Hematopoietic multipotent progenitor cell treated with erythropoietin and hydrocortisone succinate and interleukin-3 and kit ligand, for 17 days (in vitro differentiated cells): Measurements from ENCODE around the gene USP25.

Experiments
- DNase-seq: peaks from one replicate; pipeline ENCODE4 v3.0.0-alpha.2; 2015; ENCODE audit warnings: low spot score

Gene USP25

DNA sequence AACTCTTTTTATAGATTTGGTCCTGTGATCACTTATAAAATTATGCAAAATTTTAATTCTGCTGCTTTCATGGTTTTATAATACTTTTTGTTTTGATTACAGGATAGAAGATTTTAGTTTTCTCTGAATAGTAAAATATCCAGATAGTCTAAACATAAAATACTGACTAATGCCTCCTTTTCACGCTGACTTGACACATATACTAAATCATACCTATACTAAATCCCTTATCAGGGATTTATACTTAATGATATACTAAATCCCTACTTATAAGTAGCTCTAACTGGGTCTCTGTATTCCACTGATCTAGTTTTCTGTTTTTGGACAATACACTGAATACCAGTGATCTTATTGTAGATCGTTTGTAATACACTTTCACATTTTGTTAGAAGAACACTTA, 128.0 kb downstream of the USP25 start:
- no peak for DNase-seq

- no peak for DNase-seq
These were observed 130.8 kb downstream of the USP25 start for GRCh38 chr21:15860541-15860940.

- no peak for DNase-seq
These were observed 139.2 kb downstream of the USP25 start for GRCh38 chr21:15868940-15869339.

DNA sequence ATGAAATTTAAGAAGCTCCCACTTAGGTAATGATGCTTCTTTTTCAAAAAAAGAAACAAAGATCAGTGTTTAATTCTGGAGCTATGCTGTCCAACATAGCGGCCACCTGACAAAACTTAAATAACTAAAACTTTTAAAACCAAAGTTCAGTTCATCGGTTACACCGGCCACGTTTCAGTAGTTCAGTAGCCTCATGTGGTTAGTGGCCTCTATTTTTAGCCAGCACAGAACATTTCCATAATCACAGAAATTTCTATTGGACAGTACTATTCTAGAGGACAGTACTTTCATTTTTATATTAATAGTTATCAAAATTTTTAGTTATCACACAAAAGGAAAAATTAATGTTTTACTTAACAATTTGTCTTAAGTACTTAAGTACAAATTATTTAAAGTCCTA, 141.0 kb downstream of the USP25 start:
- no peak for DNase-seq

GRCh38 chr21:15872236-15872635, 142.5 kb downstream of the USP25 start:
- no peak for DNase-seq

DNA sequence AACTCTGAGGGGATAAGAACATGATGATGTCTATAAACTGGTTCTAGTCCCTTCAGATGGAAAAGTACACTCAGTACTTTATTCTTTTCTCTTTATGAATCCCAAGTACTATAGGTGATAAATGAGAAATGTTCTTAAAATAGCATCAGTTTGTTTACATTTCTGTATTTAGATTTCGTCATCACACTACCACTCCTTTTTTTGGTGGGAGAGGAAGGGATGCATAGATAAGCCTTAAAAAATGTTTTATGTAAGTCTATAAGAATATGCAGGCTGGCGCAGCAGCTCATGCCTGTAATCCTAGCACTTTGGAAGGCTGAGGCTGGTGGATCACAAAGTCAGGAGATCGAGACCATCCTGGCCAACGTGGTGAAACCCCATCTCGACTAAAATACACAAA, 144.8 kb downstream of the USP25 start:
- DNase-seq, result no peak

GRCh38 chr21:15875286-15875685, 145.5 kb downstream of the USP25 start:
- DNase-seq, result no peak

GRCh38 chr21:15893902-15894301, 164.1 kb downstream of the USP25 start:
- no peak for DNase-seq

DNA sequence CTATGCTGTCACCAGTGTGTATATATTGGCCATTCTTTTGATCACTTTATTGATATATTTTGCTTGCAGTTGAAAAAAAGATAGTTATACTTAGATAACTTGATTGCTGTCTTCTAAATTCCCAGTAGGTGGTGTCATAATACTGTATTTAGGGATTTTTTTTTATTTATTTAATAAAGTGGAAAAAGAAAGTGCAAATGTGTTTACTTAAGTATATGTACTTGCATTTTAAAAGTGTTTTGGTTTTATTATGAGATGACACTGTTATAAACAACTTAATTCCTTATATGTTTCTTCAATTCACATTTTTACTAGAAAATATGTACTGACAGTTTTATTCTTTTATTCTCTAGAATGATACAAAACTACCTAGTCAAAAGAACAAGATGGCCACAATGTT, 164.8 kb downstream of the USP25 start:
- DNase-seq, result no peak

- no peak for DNase-seq
These were observed 165.6 kb downstream of the USP25 start for GRCh38 chr21:15895142-15896106.

- DNase-seq, result no peak
These were observed 166.7 kb downstream of the USP25 start for GRCh38 chr21:15896501-15896900.

DNA sequence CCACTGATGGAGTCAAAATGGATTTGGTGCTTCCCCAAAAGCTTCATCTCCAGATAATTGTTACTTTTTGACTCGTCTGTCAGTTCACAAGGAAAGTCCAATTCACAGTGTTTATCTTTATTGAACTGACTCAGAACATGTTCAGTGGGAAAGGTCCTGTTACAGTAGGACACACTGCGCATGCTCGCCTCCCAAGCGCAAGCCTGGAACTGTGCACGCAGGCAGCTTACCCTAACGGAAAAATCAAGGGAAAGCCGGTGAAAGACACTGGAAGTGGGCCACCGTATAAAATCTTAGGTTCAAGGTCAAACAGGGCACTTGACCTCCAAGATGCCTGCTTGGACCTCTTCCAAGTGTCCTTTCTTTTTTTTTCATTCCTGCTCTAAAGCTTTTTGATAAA, 174.6 kb downstream of the USP25 start:
- DNase-seq, result no peak

DNA sequence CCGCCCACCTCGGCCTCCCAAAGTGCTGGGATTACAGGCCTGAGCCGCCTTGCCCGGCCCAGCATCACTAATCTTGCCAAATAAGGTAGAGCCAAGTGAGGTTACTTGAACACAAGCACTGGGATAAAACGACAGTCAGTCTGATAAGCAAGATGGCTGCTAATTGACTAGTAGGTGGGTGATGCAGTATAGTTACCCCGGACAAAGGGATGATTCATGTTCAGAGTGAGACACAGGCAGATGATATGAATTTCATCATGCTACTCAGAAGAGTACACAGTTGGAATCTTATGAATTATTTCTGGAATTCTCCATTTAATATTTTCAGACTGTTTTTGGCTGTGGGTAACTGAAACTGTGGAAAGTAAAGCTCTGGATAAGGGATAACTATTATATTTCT, 178.4 kb downstream of the USP25 start:
- DNase-seq, result no peak

DNA sequence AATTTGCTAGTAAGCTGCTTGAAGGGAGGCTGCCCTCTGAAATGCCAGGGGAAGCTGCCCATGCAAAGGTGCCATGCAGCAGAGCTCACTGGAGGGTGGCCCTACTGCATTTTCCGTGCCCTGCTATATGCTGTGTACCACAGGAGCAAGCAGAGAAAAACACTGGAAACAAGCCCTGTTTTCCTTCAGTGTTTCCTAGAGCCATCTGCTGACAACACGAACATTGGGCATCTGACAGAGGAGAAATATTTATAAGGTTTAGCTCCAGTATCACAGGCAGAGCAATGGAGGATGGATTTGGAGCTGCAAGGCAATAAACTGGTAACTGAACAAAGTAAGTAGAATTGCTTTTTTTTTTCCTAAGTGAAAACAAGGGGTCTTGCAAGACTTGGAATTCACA, 198.4 kb downstream of the USP25 start:
- no peak for DNase-seq

DNA sequence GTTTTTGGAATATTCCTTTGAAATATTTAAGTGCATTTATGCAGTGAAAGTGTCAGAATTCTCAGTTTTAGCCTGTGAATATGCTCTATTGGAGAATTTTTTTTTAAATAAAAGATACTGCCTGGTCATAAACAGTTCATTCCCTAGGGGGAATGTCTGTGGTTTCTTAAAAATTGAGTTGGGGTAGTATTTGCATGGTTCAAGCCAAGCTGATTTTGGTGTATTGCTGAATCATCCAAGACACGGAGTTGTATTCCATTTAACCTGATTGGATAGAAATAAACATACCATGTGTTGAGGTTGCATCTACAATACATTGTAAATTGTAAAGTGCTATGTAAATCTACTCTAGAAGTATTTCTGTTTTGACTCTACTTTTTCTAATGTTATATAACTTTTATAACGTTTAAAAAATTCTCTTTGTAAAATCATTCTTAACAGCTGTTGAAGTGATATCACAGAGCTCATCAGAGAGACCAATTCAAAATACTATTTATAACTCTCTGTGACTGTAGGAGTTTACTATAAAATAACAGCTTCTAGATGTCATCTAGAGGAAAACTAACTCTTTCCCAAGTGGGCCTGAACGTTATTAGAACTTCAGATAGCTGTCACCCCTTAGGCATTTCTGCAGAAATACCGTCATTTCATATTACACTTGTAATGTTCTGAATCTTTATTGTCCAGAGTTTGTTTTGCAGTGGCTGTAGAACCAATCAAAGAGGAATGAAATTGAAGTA, 199.1 kb downstream of the USP25 start:
- no peak for DNase-seq

DNA sequence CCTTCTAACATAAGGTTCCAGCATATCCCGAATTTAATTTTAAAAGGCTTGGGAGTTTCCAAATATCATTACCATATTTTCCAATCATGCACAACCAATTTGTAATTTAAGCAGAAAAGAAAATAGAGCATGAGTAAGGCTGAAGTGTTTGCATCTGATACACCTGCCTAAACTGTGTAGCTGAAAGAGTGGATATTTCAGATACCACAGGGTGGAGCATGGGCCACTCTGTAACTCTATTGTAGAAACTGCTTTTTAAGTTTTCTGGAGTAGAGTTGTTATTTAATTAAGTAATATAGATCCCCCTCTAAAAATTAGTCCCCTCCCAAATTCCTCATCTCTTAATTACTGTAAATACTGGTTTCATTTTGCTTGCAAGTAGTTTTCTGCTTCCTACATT, 199.8 kb downstream of the USP25 start:
- no peak for DNase-seq
